HCT116 (cell line): ENCODE results near the gene FSD1L. TPM values are rescaled to one million over a fixed set of nuclear protein-coding genes. Genes with fewer than 3 reads are reported as not detected.

Experiments
- ATAC-seq: fragments of 200-7000 bp; cut with Tn5 transposase; 2 replicates; pipeline ENCODE4 v1.9.1; 2020; ENCODE audit warnings: mild to moderate bottlenecking, moderate library complexity
- BruUV-seq: library from RNA; stranded (reverse); fragments of 400-500 nt; replicated peaks from 2 replicates; lab custom pipeline; 2021; lab: Mats Ljungman, UMichigan
- CTCF ChIA-PET: fragments of 300-600 bp; sonication (Branson Sonifier 250); formaldehyde crosslinking; loops from one replicate; lab custom pipeline; 2021; ENCODE audit warnings: antibody characterized with exemption; lab: Charles Lee
- POLR2A ChIA-PET: fragments of 300-600, 350-600 bp; sonication (Branson Sonifier 250); formaldehyde crosslinking; loops from one replicate; lab custom pipeline; 2021; ENCODE audit warnings: antibody characterized with exemption; lab: Charles Lee
- RAD21 ChIA-PET, 2 experiments: fragments of 300-600 bp; sonication (Branson Sonifier 250); formaldehyde crosslinking; loops; one replicate each; lab custom pipeline; 2023; ENCODE audit warnings: low total read pairs in 2 of 2; ENCODE audit not compliant: uncharacterized antibody in 2 of 2, unreplicated experiment in 2 of 2, low non-redundant PET in 1 of 2; lab: Charles Lee
- DNase-seq: peaks from one replicate; pipeline ENCODE4 v3.0.0-alpha.2; 2010; ENCODE audit warnings: low read depth, low spot score
- H2AFZ ChIP-seq: fragments of 200-600 bp; shearing (Covaris generic), sonication (generic); 2 replicates; pipeline ENCODE4 v1.6.1; 2017; ENCODE audit warnings: low read depth, mixed run types, mixed read lengths, antibody characterized with exemption, low read length; ENCODE audit not compliant: poor library complexity, severe bottlenecking
- H3K27ac ChIP-seq: 2 replicates; pipeline ENCODE4 v1.5.1; 2012; ENCODE audit warnings: low read depth, low read length
- H3K27me3 ChIP-seq: fragments of 200-600 bp; sonication (generic); 2 replicates; pipeline ENCODE4 v1.6.1; 2016; ENCODE audit warnings: mixed run types, low read length, mixed read lengths; ENCODE audit not compliant: insufficient read depth
- H3K36me3 ChIP-seq, 2 experiments: fragments of 200-500 bp in 1 of 2; fragments of 200-600 bp in 1 of 2; sonication (Bioruptor generic) in 1 of 2; sonication (generic) in 1 of 2; 2 replicates each; pipeline versions ENCODE4 v1.5.1 to v1.6.1; 2014 to 2016; ENCODE audit warnings: low read length in 2 of 2, inconsistent platforms in 1 of 2, mixed read lengths in 1 of 2, mixed run types in 1 of 2; ENCODE audit not compliant: insufficient read depth in 2 of 2, control insufficient read depth in 1 of 2
- H3K4me1 ChIP-seq, 2 experiments: fragments of 200-600 bp in 1 of 2; sonication (generic) in 1 of 2; 2 replicates each; pipeline versions ENCODE4 v1.5.1 to v1.6.1; 2012 to 2017; ENCODE audit warnings: low read length in 2 of 2, inconsistent platforms in 1 of 2, mild to moderate bottlenecking in 1 of 2, mixed read lengths in 1 of 2, mixed run types in 1 of 2, moderate library complexity in 1 of 2; ENCODE audit not compliant: insufficient read depth in 2 of 2, control insufficient read depth in 1 of 2
- H3K4me2 ChIP-seq: fragments of 200-600 bp; sonication (generic); 2 replicates; pipeline ENCODE4 v1.6.1; 2017; ENCODE audit warnings: mixed run types, low read length, mixed read lengths
- H3K4me3 ChIP-seq, 2 experiments: fragments of 200-600 bp in 1 of 2; sonication (generic) in 1 of 2; replicated peaks in 1 of 2; 2 replicates each; pipeline ENCODE4 v1.5.1; 2011 to 2016; ENCODE audit warnings: low read length in 2 of 2, control low read depth in 1 of 2, low read depth in 1 of 2, mild to moderate bottlenecking in 1 of 2, mixed read lengths in 1 of 2, mixed run types in 1 of 2
- H3K79me2 ChIP-seq: fragments of 200-600 bp; sonication (generic); 2 replicates; pipeline ENCODE4 v1.6.1; 2017; ENCODE audit warnings: mild to moderate bottlenecking, mixed run types, low read length, moderate library complexity, mixed read lengths; ENCODE audit not compliant: insufficient read depth
- H3K9ac ChIP-seq: fragments of 200-600 bp; sonication (generic); 2 replicates; pipeline ENCODE4 v1.6.1; 2016; ENCODE audit warnings: low read length, mixed read lengths
- H3K9me2 ChIP-seq: fragments of 200-600 bp; sonication (generic), shearing (Covaris generic); 2 replicates; pipeline ENCODE4 v1.6.1; 2017; ENCODE audit warnings: mixed run types, mild to moderate bottlenecking, moderate library complexity; ENCODE audit not compliant: insufficient read depth
- H3K9me3 ChIP-seq, 2 experiments: fragments of 200-500 bp in 1 of 2; fragments of 200-600 bp in 1 of 2; sonication (Bioruptor generic) in 1 of 2; sonication (generic) in 1 of 2; 2 replicates each; pipeline ENCODE4 v1.6.1; 2014 to 2017; ENCODE audit warnings: low read length in 2 of 2, mixed read lengths in 2 of 2, inconsistent platforms in 1 of 2, low read depth in 1 of 2, mild to moderate bottlenecking in 1 of 2, mixed run types in 1 of 2, moderate library complexity in 1 of 2; ENCODE audit not compliant: control insufficient read depth in 1 of 2, insufficient read depth in 1 of 2
- H4K20me1 ChIP-seq: fragments of 200-600 bp; sonication (generic), shearing (Covaris generic); 2 replicates; pipeline ENCODE4 v1.6.1; 2017; ENCODE audit warnings: mixed run types, mild to moderate bottlenecking, moderate library complexity; ENCODE audit not compliant: insufficient read depth
- CEBPB ChIP-seq: IDR thresholded peaks from 2 replicates; pipeline ENCODE4 v1.6.1; 2012; ENCODE audit warnings: low read depth
- EGR1 ChIP-seq: IDR thresholded peaks from 2 replicates; pipeline ENCODE4 v1.6.1; 2012; ENCODE audit warnings: low read depth
- EZH2 ChIP-seq: fragments of 200-600 bp; sonication (generic); IDR thresholded peaks from 2 replicates; pipeline ENCODE4 v1.6.1; 2017; ENCODE audit warnings: antibody characterized with exemption, mixed run types
- FOSL1 ChIP-seq: IDR thresholded peaks from 2 replicates; pipeline ENCODE4 v1.6.1; 2012; ENCODE audit warnings: low read depth
- JUND ChIP-seq: IDR thresholded peaks from 2 replicates; pipeline ENCODE4 v1.6.1; 2012
- POLR2AphosphoS5 ChIP-seq: IDR thresholded peaks from 2 replicates; pipeline ENCODE4 v1.6.1; 2011; ENCODE audit warnings: mild to moderate bottlenecking, low read depth, low read length, moderate library complexity
- SIN3A ChIP-seq: IDR thresholded peaks from 2 replicates; pipeline ENCODE4 v1.6.1; 2012; ENCODE audit warnings: low read depth
- SP1 ChIP-seq: IDR thresholded peaks from 2 replicates; pipeline ENCODE4 v1.6.1; 2012; ENCODE audit warnings: low read depth
- SRF ChIP-seq: IDR thresholded peaks from 2 replicates; pipeline ENCODE4 v1.6.1; 2012; ENCODE audit warnings: low read depth
- YY1 ChIP-seq: IDR thresholded peaks from 2 replicates; pipeline ENCODE4 v1.6.1; 2011; ENCODE audit warnings: low read length, low read depth, moderate library complexity, mild to moderate bottlenecking; ENCODE audit not compliant: insufficient replicate concordance; ENCODE audit errors: extremely low read depth
- ZFX ChIP-seq: fragments of 450-650 bp; IDR thresholded peaks from 2 replicates; pipeline ENCODE4 v1.6.1; 2017
- intact Hi-C: fragments of 100-400 bp; cut with micrococcal nuclease; formaldehyde crosslinking; loops from 2 replicates; pipeline ENCODE4 v1.10.0; 2022
- total RNA-seq: library from RNA; stranded (reverse); gene quantifications from one replicate; pipeline ENCODE4 v1.2.1, GENCODE V29; 2021; ENCODE audit not compliant: unreplicated experiment
- TF ChIP-seq, protein P1 (sequence below), 3 experiments: fragments of 200-600 bp in 1 of 3; sonication (generic) in 1 of 3; IDR thresholded peaks in 2 of 3; conservative IDR thresholded peaks in 1 of 3; 2 replicates each; pipeline ENCODE4 v1.5.1; 2012 to 2017; ENCODE audit warnings: low read depth in 2 of 3, low read length in 2 of 3, antibody characterized with exemption in 1 of 3, borderline replicate concordance in 1 of 3, control low read depth in 1 of 3, mild to moderate bottlenecking in 1 of 3, mixed read lengths in 1 of 3, mixed run types in 1 of 3, moderate library complexity in 1 of 3; ENCODE audit not compliant: insufficient read depth in 1 of 3
- TF ChIP-seq, protein P2 (sequence below): IDR thresholded peaks from 2 replicates; pipeline ENCODE4 v1.6.1; 2012; ENCODE audit warnings: low read depth
- TF ChIP-seq, protein P3 (sequence below): IDR thresholded peaks from 2 replicates; pipeline ENCODE4 v1.6.1; 2012

Gene FSD1L
- total RNA-seq, 1 experiment from 2014 or later, result 5.5 TPM

DNA sequence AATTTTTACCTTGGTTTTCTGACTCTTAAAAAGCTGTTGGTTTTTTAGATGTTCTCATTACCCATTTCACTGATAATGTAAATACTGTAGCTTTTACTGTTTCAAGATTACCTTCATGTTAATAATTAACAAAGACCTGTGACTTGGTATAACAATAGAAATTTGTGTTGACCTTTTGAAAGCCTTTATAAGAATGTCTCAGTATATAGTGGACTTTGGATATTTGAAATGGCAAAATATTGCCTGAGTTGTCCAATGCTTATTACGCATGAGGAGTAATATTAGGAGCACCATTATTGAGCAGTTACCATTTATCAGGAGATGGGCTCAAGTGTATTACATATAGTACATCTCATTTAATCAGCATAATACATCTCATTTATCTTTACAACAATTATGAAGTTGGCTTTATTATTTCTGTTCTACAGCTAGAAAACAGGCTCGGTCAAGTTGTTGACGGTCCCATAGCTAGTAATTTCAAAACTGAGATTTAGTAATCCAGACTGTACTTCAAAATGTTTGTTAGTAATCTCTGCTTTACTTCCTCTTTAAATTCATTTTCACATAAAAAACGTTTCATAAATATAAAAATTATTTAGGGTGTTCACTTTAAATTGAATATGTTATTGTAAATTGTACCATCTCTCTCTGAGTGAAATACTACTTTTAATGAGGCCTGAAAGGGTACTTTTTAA lies 59.4 kb downstream of the FSD1L start:
- no peaks in the 10 kb centered on the region for H3K4me1 ChIP-seq
- H2AFZ ChIP-seq, result no peak overlapping the region
- no peaks in the 10 kb centered on the region for H3K9me3 ChIP-seq
- H4K20me1 ChIP-seq, result no peaks in the 10 kb centered on the region
- BruUV-seq, result no TSS peak
- POLR2A ChIA-PET, result no interaction called here
- ATAC-seq, result no peak
- H3K36me3 ChIP-seq, result no peaks in the 10 kb centered on the region
- intact Hi-C loops, result no loop called here
- H3K4me2 ChIP-seq, result no peak overlapping the region
- H3K9ac ChIP-seq, result no peak overlapping the region
- H3K79me2 ChIP-seq, result no peaks in the 10 kb centered on the region
- TF ChIP-seq YY1 (no peak), FOSL1 (no peak), ZFX (no peak), CEBPB (no peak), SP1 (no peak), POLR2AphosphoS5 (no peak), EGR1 (no peak), SRF (no peak), EZH2 (no peak), JUND (no peak), SIN3A (no peak)
- TF ChIP-seq, protein P1, sequence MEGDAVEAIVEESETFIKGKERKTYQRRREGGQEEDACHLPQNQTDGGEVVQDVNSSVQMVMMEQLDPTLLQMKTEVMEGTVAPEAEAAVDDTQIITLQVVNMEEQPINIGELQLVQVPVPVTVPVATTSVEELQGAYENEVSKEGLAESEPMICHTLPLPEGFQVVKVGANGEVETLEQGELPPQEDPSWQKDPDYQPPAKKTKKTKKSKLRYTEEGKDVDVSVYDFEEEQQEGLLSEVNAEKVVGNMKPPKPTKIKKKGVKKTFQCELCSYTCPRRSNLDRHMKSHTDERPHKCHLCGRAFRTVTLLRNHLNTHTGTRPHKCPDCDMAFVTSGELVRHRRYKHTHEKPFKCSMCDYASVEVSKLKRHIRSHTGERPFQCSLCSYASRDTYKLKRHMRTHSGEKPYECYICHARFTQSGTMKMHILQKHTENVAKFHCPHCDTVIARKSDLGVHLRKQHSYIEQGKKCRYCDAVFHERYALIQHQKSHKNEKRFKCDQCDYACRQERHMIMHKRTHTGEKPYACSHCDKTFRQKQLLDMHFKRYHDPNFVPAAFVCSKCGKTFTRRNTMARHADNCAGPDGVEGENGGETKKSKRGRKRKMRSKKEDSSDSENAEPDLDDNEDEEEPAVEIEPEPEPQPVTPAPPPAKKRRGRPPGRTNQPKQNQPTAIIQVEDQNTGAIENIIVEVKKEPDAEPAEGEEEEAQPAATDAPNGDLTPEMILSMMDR (IDR thresholded peaks at IDR 0.05 in 2 of 3, conservative IDR thresholded peaks at IDR 0.05 in 1 of 3; ENCODE audit: borderline replicate concordance in 1 of 3, insufficient read depth in 1 of 3, low read depth in 2 of 3, low read length in 2 of 3), result no peak
- TF ChIP-seq, protein P2, sequence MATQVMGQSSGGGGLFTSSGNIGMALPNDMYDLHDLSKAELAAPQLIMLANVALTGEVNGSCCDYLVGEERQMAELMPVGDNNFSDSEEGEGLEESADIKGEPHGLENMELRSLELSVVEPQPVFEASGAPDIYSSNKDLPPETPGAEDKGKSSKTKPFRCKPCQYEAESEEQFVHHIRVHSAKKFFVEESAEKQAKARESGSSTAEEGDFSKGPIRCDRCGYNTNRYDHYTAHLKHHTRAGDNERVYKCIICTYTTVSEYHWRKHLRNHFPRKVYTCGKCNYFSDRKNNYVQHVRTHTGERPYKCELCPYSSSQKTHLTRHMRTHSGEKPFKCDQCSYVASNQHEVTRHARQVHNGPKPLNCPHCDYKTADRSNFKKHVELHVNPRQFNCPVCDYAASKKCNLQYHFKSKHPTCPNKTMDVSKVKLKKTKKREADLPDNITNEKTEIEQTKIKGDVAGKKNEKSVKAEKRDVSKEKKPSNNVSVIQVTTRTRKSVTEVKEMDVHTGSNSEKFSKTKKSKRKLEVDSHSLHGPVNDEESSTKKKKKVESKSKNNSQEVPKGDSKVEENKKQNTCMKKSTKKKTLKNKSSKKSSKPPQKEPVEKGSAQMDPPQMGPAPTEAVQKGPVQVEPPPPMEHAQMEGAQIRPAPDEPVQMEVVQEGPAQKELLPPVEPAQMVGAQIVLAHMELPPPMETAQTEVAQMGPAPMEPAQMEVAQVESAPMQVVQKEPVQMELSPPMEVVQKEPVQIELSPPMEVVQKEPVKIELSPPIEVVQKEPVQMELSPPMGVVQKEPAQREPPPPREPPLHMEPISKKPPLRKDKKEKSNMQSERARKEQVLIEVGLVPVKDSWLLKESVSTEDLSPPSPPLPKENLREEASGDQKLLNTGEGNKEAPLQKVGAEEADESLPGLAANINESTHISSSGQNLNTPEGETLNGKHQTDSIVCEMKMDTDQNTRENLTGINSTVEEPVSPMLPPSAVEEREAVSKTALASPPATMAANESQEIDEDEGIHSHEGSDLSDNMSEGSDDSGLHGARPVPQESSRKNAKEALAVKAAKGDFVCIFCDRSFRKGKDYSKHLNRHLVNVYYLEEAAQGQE, result no peak
- TF ChIP-seq, protein P3, sequence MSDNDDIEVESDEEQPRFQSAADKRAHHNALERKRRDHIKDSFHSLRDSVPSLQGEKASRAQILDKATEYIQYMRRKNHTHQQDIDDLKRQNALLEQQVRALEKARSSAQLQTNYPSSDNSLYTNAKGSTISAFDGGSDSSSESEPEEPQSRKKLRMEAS, result no peak
- RAD21 ChIA-PET, result no interaction called here
- no peak for DNase-seq
- no peak overlapping the region for H3K4me3 ChIP-seq
- CTCF ChIA-PET, result no interaction called here
- H3K9me2 ChIP-seq, result no peaks in the 10 kb centered on the region
- no peak overlapping the region for H3K27ac ChIP-seq
- no peaks in the 10 kb centered on the region for H3K27me3 ChIP-seq
